Stimulated activated CD4-positive, alpha-beta T cell treated with anti-CD3 and anti-CD28 coated beads, TNF-alpha, amount 100 ng/mL, for 1 hour (primary cell): ENCODE data around the gene GLB1L3.
A peak's percentile ranks its signal among the peaks of the same experiment; 100 is the strongest.
"Not testable (repeated sequence)": the region's sequence is repeated elsewhere in the genome, so short reads cannot be mapped to it uniquely, and the experiment has no call there.

Experiments used
- DNase-seq, 3 donors: peaks; one replicate each; pipeline ENCODE4 v3.0.0-alpha.2; 2020; ENCODE audit warnings: low read depth in 3 of 3, low spot score in 1 of 3

The GLB1L3 gene

GRCh38 chr11:134250246-134250645, 25.9 kb upstream of the GLB1L3 start:
- DNase-seq: no peak

DNA sequence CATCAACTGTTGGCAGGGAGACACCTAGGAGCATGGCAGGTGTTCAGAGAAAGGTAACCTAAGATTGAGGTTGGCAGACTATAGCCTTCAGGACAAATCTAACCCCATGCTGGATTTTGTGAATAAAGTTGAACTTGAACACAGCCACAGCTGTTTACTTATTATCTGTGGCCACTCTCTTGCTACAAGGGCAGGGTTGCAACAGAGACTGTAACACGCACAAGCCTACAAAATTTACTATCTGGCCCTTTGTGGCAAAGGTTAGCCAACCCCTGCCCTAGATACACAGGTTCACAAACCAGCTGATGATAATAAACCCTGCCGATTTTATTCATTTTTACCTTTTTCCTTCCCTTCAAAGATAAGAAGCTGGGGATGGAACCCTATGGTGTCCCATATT, 25.5 kb upstream of the GLB1L3 start:
- no peak for DNase-seq

- DNase-seq: no peak
Observed at GRCh38 chr11:134252346-134253187, 23.6 kb upstream of the GLB1L3 start.

- peak; percentile 85 to 91 (median 89) for DNase-seq
Observed at GRCh38 chr11:134253188-134253993, 22.8 kb upstream of the GLB1L3 start, which contains the start of the genes ACAD8 and THYN1. Gene ACAD8, plus strand, starts transcription at chr11:134253568. Its CDS starts 33 bp downstream, at chr11:134253601. Gene THYN1, minus strand, starts transcription at chr11:134253352. Its CDS starts 470 bp downstream, at chr11:134252882.

- no peak for DNase-seq
Observed at GRCh38 chr11:134254433-134255183, 21.6 kb upstream of the GLB1L3 start.

- not testable (repeated sequence) for DNase-seq
Observed at GRCh38 chr11:134255184-134255561, 21.0 kb upstream of the GLB1L3 start.

DNA sequence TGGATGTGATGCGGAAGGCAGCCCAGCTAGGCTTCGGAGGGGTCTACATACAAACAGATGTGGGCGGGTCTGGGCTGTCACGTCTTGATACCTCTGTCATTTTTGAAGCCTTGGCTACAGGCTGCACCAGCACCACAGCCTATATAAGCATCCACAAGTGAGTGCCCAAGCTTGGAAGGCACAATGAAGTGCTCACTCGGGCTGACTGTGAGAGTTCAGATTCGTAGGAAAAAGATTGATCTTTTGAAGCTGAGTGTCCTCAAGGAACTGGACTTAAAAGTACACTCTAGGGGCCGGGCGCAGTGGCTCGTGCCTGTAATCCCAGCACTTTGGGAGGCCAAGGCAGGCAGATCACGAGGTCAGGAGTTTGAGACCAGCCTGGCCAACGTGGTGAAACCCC, 19.1 kb upstream of the GLB1L3 start:
- DNase-seq: no peak

- DNase-seq: no peak
Observed at GRCh38 chr11:134258577-134258976, 17.6 kb upstream of the GLB1L3 start.

DNA sequence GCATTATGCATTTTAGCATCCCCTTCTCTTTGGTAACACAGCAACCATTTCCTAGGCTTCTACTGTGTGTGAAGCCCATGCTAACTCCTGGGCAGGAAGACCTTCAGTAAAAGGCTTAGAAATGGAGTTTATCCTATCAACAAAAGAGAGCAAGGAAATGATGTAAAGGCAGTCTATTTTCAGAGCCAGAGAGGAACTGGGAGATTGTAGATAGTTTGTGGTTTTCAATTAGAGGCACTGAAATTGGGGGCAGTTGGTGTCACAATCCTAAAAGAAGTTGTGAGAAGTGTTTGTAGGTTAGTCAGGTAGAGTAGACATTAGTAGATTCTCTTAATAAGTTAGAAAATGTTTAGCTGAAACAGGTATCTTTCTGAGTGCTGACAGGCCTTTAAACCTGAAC, 15.7 kb upstream of the GLB1L3 start:
- no peak for DNase-seq

- DNase-seq: no peak
Observed at GRCh38 chr11:134260983-134261382, 15.2 kb upstream of the GLB1L3 start.

GRCh38 chr11:134261626-134262488, 14.3 kb upstream of the GLB1L3 start:
- DNase-seq: no peak

GRCh38 chr11:134264966-134265764, 11.0 kb upstream of the GLB1L3 start:
- no peak for DNase-seq

DNA sequence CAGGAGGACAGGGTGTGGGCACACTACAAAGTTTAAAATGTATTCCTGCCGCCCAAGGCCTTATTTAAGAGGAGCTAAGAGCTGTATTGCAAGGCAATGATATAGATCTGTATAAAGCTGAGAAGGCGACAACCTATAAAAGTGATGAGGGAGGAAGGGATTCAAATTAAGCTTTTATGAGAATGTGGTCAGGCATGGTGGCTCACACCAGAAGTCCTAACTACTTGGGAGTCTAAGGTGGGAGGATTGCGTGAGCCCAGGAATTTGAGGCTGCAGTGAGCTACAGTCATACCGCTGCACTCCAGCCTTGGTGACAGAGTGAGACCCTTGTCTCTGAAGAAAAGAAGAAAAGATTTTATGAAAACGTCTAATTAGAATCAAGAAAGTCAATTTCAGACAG, 9.7 kb upstream of the GLB1L3 start:
- no peak for DNase-seq

DNA sequence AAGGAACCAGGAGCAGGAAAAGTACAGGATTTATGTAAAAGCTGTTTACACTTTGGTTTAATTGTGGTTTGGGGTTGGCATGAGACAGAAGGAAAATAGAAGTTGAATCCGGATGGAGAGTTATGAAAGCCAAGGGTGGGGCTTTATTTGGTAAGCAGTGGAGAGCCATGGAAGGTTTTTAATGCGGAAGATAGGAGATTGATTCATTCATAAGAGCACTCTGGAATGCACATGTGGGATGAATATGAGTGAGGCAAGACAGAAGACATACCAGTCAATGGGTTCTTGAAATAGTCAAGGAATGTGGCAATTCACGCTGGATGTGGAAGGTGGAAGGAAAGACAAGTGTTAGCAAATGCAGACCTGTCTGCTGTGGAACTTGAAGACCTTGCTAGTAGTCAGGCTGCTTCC, 9.3 kb upstream of the GLB1L3 start:
- DNase-seq: no peak

GRCh38 chr11:134267461-134267860, 8.7 kb upstream of the GLB1L3 start:
- DNase-seq: no peak

GRCh38 chr11:134267966-134268365, 8.2 kb upstream of the GLB1L3 start:
- DNase-seq: no peak

- no peak for DNase-seq
Observed at GRCh38 chr11:134270250-134270714, 5.9 kb upstream of the GLB1L3 start.

- no peak for DNase-seq
Observed at GRCh38 chr11:134271978-134272377, 4.2 kb upstream of the GLB1L3 start.
